ENCODE data around the gene C1S.

DNA sequence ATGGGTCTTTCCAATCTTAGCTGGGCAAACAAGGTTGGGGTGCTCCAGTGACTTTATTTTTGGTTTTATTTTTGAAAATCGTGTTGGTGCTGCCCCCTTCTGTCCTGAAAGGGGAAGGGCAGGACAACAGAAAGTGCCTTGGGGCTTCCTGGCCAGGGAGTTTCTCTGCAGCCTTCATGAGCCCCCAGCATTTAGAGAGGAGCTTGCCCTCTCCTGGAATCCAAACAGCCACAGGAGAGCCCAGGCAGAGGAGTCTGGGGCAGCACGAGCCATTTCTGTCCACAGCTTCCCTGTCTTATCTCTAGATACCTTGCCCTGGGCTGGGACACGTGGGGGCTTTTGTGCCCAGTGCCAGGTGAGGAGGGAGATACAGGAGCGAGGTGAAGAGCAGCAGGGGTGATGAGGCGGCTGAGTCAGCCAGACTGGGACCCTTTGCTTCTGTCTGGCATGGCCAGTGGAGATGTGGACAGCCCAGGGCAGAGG lies 52.9 kb downstream of the C1S start:
- TF ChIP-seq, protein P1, sequence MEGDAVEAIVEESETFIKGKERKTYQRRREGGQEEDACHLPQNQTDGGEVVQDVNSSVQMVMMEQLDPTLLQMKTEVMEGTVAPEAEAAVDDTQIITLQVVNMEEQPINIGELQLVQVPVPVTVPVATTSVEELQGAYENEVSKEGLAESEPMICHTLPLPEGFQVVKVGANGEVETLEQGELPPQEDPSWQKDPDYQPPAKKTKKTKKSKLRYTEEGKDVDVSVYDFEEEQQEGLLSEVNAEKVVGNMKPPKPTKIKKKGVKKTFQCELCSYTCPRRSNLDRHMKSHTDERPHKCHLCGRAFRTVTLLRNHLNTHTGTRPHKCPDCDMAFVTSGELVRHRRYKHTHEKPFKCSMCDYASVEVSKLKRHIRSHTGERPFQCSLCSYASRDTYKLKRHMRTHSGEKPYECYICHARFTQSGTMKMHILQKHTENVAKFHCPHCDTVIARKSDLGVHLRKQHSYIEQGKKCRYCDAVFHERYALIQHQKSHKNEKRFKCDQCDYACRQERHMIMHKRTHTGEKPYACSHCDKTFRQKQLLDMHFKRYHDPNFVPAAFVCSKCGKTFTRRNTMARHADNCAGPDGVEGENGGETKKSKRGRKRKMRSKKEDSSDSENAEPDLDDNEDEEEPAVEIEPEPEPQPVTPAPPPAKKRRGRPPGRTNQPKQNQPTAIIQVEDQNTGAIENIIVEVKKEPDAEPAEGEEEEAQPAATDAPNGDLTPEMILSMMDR (IDR thresholded peaks at IDR 0.05) = peak; percentile 73 to 88 (median 78)
- no peak for TF ChIP-seq POLR2A (IDR thresholded peaks at IDR 0.05)

Data from adrenal gland (tissue), 5 donors.